Neural cell (in vitro differentiated cells): ENCODE results near the gene ZSWIM5. TPM values are rescaled to one million over a fixed set of nuclear protein-coding genes. Genes with fewer than 3 reads are reported as not detected.

ENCODE experiments used
- H2AFZ ChIP-seq: fragments of 200-600, 300-800 bp; sonication (generic), shearing (Covaris generic); 2 replicates; pipeline ENCODE4 v1.6.0; 2014; ENCODE audit warnings: low read depth, mild to moderate bottlenecking, antibody characterized with exemption, low read length, moderate library complexity
- H3F3A ChIP-seq: fragments of 200-600 bp; shearing (Covaris generic); 2 replicates; pipeline ENCODE4 v1.6.1; 2016; ENCODE audit warnings: mild to moderate bottlenecking, moderate library complexity, mixed read lengths, antibody characterized with exemption, low read length; ENCODE audit not compliant: insufficient read depth, poor library complexity, severe bottlenecking
- H3K27ac ChIP-seq: fragments of 200-600, 300-800 bp; sonication (generic), shearing (Covaris generic); 2 replicates; pipeline ENCODE4 v1.5.1; 2014; ENCODE audit warnings: mild to moderate bottlenecking, low read length, moderate library complexity
- H3K27me3 ChIP-seq: fragments of 300-800, 200-600 bp; sonication (generic), shearing (Covaris generic); 2 replicates; pipeline ENCODE4 v1.6.0; 2014; ENCODE audit warnings: mild to moderate bottlenecking, low read depth, low read length, moderate library complexity; ENCODE audit not compliant: insufficient read depth
- H3K36me3 ChIP-seq: fragments of 300-800, 200-600 bp; sonication (generic), shearing (Covaris generic); 2 replicates; pipeline ENCODE4 v1.5.1; 2014; ENCODE audit warnings: mild to moderate bottlenecking, antibody characterized with exemption, low read length, moderate library complexity; ENCODE audit not compliant: insufficient read depth
- H3K4me2 ChIP-seq: fragments of 300-800, 200-600 bp; sonication (generic), shearing (Covaris generic); 2 replicates; pipeline ENCODE4 v1.6.0; 2014; ENCODE audit warnings: mild to moderate bottlenecking, low read length
- H3K4me3 ChIP-seq: fragments of 300-800, 200-600 bp; sonication (generic), shearing (Covaris generic); 2 replicates; pipeline ENCODE4 v1.5.1; 2014; ENCODE audit warnings: mild to moderate bottlenecking, low read length, moderate library complexity
- H3K79me2 ChIP-seq: fragments of 200-600 bp; shearing (Covaris generic); replicated peaks from 2 replicates; pipeline ENCODE4 v1.6.0; 2014; ENCODE audit warnings: mild to moderate bottlenecking, low read length, moderate library complexity; ENCODE audit not compliant: insufficient read depth
- H3K9ac ChIP-seq: fragments of 300-800, 200-600 bp; sonication (generic), shearing (Covaris generic); 2 replicates; pipeline ENCODE4 v1.6.1; 2016; ENCODE audit warnings: mild to moderate bottlenecking, low read length, mixed read lengths
- H3K9me2 ChIP-seq: fragments of 200-600 bp; shearing (Covaris generic); 2 replicates; pipeline ENCODE4 v1.6.1; 2016; ENCODE audit warnings: mild to moderate bottlenecking, low read length, mixed read lengths; ENCODE audit not compliant: insufficient read depth
- H3K9me3 ChIP-seq: fragments of 200-600, 300-800 bp; sonication (generic), shearing (Covaris generic); 2 replicates; pipeline ENCODE4 v1.6.1; 2016; ENCODE audit warnings: mild to moderate bottlenecking, mixed run types, low read length, moderate library complexity, mixed read lengths
- H4K20me1 ChIP-seq: fragments of 200-600 bp; shearing (Covaris generic); 2 replicates; pipeline ENCODE4 v1.6.1; 2016; ENCODE audit warnings: mild to moderate bottlenecking, mixed run types; ENCODE audit not compliant: insufficient read depth
- EP300 ChIP-seq: fragments of 450-650 bp; conservative IDR thresholded peaks from 2 replicates; pipeline ENCODE4 v1.6.1; 2014; ENCODE audit warnings: antibody characterized with exemption, mild to moderate bottlenecking, moderate library complexity; ENCODE audit not compliant: poor library complexity, severe bottlenecking
- EZH2 ChIP-seq: fragments of 200-600, 300-800 bp; shearing (Covaris generic), sonication (generic); IDR thresholded peaks from 2 replicates; pipeline ENCODE4 v1.6.1; 2014; ENCODE audit warnings: antibody characterized with exemption, low read length, borderline replicate concordance, mild to moderate bottlenecking; ENCODE audit not compliant: insufficient read depth, poor library complexity, severe bottlenecking
- MXI1 ChIP-seq: fragments of 450-650 bp; conservative IDR thresholded peaks from 2 replicates; pipeline ENCODE4 v1.6.1; 2014; ENCODE audit warnings: antibody characterized with exemption, mild to moderate bottlenecking; ENCODE audit not compliant: poor library complexity, severe bottlenecking
- POLR2AphosphoS5 ChIP-seq: IDR thresholded peaks from 2 replicates; pipeline ENCODE4 v1.6.1; 2012
- RAD21 ChIP-seq: fragments of 450-650 bp; conservative IDR thresholded peaks from 2 replicates; pipeline ENCODE4 v1.6.1; 2014; ENCODE audit warnings: antibody characterized with exemption, mild to moderate bottlenecking, moderate library complexity
- REST ChIP-seq: IDR thresholded peaks from 2 replicates; pipeline ENCODE4 v1.6.1; 2012; ENCODE audit warnings: borderline replicate concordance
- SMC3 ChIP-seq: fragments of 450-650 bp; conservative IDR thresholded peaks from 2 replicates; pipeline ENCODE4 v1.6.1; 2014; ENCODE audit warnings: antibody characterized with exemption, mild to moderate bottlenecking, moderate library complexity; ENCODE audit not compliant: poor library complexity
- TAF1 ChIP-seq: IDR thresholded peaks from 2 replicates; pipeline ENCODE4 v1.6.1; 2012; ENCODE audit warnings: low read depth
- polyA plus RNA-seq: library from polyadenylated mRNA; depleted of rRNA; stranded (reverse); fragments of >200 nt; gene quantifications from 2 replicates; pipeline ENCODE4 v1.2.3, GENCODE V29; 2014
- TF ChIP-seq, protein P1 (sequence below): fragments of 450-650 bp; IDR thresholded peaks from 2 replicates; pipeline ENCODE4 v1.5.1; 2014; ENCODE audit warnings: antibody characterized with exemption, mild to moderate bottlenecking, moderate library complexity; ENCODE audit not compliant: poor library complexity, severe bottlenecking

Gene ZSWIM5
- polyA plus RNA-seq, 1 donor from 2014 or later, result 27.2 TPM

- no peaks in the 10 kb centered on the region for H3F3A ChIP-seq
- H3K9me2 ChIP-seq, result no peaks in the 10 kb centered on the region
- H3K9ac ChIP-seq, result no peak overlapping the region
- TF ChIP-seq EZH2 (no peak), EP300 (no peak), TAF1 (no peak), RAD21 (no peak), REST (no peak), POLR2AphosphoS5 (no peak), SMC3 (no peak), MXI1 (no peak)
- TF ChIP-seq, protein P1, sequence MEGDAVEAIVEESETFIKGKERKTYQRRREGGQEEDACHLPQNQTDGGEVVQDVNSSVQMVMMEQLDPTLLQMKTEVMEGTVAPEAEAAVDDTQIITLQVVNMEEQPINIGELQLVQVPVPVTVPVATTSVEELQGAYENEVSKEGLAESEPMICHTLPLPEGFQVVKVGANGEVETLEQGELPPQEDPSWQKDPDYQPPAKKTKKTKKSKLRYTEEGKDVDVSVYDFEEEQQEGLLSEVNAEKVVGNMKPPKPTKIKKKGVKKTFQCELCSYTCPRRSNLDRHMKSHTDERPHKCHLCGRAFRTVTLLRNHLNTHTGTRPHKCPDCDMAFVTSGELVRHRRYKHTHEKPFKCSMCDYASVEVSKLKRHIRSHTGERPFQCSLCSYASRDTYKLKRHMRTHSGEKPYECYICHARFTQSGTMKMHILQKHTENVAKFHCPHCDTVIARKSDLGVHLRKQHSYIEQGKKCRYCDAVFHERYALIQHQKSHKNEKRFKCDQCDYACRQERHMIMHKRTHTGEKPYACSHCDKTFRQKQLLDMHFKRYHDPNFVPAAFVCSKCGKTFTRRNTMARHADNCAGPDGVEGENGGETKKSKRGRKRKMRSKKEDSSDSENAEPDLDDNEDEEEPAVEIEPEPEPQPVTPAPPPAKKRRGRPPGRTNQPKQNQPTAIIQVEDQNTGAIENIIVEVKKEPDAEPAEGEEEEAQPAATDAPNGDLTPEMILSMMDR, result no peak
- H3K4me3 ChIP-seq, result no peak overlapping the region
- H3K9me3 ChIP-seq, result no peaks in the 10 kb centered on the region
- H4K20me1 ChIP-seq, result no peaks in the 10 kb centered on the region
- H3K4me2 ChIP-seq, result no peak overlapping the region
- no peaks in the 10 kb centered on the region for H3K27me3 ChIP-seq
- H3K79me2 ChIP-seq, result no peaks in the 10 kb centered on the region
- no peak overlapping the region for H3K27ac ChIP-seq
- peaks cover 10% of the 10 kb centered on the region for H3K36me3 ChIP-seq
- no peak overlapping the region for H2AFZ ChIP-seq
Observed at GRCh38 chr1:45047032-45047431, 159.4 kb downstream of the ZSWIM5 start.

GRCh38 chr1:45044916-45045315, 161.5 kb downstream of the ZSWIM5 start:
- H3K27ac ChIP-seq, result no peak overlapping the region
- H3K36me3 ChIP-seq, result peaks cover 10% of the 10 kb centered on the region
- H4K20me1 ChIP-seq, result no peaks in the 10 kb centered on the region
- H3K4me3 ChIP-seq, result no peak overlapping the region
- no peak overlapping the region for H2AFZ ChIP-seq
- TF ChIP-seq EP300 (no peak), SMC3 (no peak), TAF1 (no peak), POLR2AphosphoS5 (no peak), EZH2 (no peak), RAD21 (no peak), MXI1 (no peak), REST (no peak)
- TF ChIP-seq, protein P1, result no peak
- no peaks in the 10 kb centered on the region for H3K9me3 ChIP-seq
- H3K27me3 ChIP-seq, result no peaks in the 10 kb centered on the region
- H3K9ac ChIP-seq, result no peak overlapping the region
- no peaks in the 10 kb centered on the region for H3K79me2 ChIP-seq
- H3K4me2 ChIP-seq, result no peak overlapping the region
- H3F3A ChIP-seq, result no peaks in the 10 kb centered on the region
- H3K9me2 ChIP-seq, result no peaks in the 10 kb centered on the region
